8988T (cell line): ENCODE results near the gene DIS3L2.

ENCODE experiments used
- DNase-seq: peaks from one replicate; pipeline ENCODE4 v3.0.0; 2011

The DIS3L2 gene

GRCh38 chr2:232276084-232276732 lies 314.7 kb downstream of the DIS3L2 start:
- DNase-seq: no peak

DNA sequence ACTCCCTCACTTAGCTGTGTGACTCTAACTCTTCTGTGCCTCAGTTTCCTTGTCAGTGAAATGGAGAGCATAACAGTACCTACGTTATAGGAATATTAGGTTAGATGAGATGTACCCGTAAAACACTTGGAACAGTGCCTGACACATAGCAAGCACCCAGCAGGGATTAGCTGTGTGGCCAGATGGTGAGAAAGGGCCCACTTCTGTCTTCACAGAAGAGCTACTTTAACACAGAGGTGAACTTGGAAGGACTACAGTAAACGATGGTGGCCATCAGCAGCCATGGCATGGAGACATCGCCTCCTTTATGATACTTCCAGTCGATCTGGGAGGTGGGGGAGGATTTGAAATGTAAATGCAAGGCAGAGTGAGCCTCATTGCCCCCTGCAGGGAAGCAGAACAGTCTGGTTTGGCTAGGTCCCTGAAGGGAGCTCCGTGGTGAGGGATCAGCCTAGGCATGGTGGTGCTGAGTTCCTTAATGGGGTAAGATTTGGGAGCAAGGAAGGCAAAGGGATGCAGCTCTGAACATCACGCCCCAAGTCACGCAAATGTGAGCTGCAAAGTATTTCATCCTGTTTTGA lies 315.3 kb downstream of the DIS3L2 start:
- no peak for DNase-seq

DNA sequence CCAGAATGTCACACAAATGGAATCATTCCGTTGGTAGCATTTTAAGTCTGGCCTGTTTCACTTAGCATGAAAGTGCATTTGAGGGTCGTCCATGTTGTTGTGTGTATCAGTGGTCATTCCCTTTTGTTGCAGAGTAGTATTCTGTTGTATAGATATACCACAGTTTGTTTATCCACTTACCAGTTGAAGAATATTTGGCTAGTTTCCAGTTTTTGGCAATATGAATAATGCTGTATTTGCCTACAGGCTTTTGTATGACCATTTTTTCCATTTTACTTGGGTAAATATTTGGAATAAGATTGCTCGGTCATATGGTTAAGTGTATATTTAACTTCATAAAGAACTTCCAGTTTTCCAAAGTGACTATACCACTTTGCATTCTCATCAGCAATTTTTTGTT lies 317.0 kb downstream of the DIS3L2 start:
- DNase-seq: no peak

- no peak for DNase-seq
Observed at GRCh38 chr2:232280341-232280740, 318.8 kb downstream of the DIS3L2 start.

DNA sequence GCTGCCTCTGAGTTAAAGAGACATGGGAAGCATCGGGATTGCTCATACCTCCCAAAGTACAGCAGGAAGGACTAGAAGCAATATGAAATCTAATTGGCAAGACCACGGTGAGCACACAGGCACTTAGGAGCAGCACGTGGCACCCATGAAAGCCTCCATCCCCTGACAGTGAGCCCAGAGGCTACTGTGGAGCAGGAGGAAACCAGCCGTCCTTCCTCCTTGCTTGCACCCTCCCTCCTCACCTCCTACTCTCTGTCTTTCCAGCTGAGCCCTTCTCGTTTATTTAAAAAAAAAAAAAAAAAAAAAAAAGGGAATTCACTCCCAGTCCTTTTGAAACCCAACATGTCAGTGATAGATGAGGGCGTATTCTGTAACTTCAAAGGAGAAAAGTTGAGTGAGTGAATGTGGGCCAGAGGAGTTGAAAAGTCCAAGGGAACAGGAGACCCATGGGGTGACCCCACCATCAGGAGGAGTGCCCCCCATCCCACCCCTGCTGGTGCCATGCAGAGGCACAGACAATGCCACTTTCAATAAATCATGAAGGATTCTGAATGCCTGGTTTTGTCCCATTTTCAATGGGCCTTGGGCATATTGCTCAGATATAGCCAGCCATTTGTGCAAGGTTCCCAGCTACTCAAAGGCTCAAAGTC lies 320.5 kb downstream of the DIS3L2 start:
- no peak for DNase-seq

GRCh38 chr2:232282508-232283055 lies 321.1 kb downstream of the DIS3L2 start:
- DNase-seq: no peak

DNA sequence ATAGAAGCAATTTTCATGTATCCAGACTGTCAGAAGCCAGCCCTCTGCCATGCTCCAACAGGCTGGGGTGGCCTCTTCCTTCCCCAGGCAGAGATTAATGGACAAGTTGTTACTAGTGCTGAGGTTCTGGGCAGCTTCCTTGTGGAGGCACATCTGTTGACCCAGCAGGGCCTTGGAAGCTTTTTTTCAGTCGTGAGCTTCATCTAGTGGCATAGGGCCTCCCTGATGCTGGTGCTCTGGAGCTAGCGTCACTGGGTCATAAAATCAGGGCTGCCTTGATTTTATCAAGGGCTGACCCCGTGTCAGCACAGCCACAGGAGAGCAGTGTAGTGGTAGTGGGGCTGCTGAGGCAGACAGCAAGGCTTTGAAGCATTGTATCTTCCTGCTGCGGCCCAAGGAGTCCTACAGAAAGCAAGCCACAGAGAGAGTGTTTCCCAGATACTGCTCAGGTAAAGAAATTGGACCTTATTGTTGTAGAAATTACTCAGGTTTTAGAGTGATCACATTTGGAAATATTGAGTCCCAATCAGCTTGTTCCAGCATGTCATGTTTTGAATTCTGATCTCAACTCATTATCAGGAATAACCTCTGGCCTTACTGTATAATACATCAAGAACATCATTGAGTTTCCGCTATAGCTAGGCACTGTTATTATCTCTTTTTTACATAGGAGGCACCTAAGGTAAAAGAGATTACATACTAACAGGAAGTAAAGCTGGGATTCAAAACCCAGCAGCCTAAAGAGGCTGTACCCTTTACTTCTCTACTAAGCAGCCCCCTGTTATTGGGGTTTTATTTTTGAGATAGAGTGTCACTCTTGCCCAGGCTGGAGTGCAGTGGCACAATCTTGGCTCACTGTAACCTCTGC lies 324.7 kb downstream of the DIS3L2 start:
- no peak for DNase-seq

DNA sequence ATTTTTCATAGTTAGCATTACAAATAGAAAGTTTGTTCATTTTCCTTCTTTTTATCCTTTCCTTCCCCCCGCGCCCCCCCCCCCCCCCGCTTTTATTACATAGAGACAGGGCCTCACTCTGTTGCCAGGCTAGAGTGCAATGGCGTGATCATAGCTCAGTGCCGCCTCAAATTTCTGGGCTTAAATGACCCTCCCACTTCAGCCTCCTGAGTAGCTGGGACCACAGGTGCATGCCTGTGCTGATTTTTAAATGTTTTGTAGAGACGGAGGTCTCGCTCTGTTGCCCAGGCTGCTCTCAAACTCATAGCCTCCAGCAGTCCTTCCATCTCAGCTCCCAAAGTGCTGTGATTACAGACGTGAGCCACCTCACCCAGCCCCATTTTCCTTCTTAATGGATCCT lies 325.8 kb downstream of the DIS3L2 start:
- no peak for DNase-seq

GRCh38 chr2:232288489-232289030 lies 327.0 kb downstream of the DIS3L2 start:
- no peak for DNase-seq

DNA sequence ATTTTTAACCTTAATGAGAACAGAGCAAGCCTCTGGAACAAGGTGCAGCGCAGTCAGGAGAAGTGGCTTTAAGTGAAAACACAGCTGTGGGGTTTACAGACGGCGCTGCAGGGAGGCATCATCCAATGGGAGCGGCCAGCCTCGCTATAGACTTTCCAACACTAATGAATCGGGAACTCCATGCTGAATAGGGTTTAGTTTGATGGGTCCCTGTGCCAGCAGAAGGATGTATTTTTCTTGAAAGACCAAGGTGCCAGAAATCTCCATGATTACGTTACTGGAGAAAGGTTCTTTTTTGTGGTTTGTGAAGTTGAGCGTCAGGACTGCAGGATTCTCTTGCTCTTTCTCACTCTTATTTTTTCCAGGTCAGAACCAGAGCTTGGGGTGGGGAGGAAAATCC lies 329.2 kb downstream of the DIS3L2 start:
- DNase-seq: no peak

DNA sequence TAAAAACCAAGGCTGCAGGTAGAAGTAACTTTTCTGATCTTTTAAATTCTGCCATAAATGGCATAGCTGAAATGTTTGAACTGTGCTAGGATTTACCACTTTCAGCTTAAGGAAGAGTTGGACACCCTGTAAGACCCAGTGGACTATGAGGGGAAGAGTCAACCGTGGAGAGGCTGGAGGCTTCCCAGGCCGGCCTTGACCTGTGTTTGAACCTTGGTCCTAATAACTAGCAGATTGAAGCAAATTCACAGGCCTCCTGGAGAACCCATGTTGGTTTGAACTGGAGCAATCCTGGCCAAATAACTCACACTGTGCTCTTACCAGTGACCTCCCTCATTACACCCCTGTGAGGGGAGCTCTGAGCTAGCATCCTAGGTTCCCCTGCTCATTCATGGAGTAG lies 329.8 kb downstream of the DIS3L2 start:
- no peak for DNase-seq

- peak; percentile 49 for DNase-seq
Observed at GRCh38 chr2:232292395-232293154, 331.1 kb downstream of the DIS3L2 start.

GRCh38 chr2:232293191-232293590 lies 331.7 kb downstream of the DIS3L2 start:
- DNase-seq: no peak

DNA sequence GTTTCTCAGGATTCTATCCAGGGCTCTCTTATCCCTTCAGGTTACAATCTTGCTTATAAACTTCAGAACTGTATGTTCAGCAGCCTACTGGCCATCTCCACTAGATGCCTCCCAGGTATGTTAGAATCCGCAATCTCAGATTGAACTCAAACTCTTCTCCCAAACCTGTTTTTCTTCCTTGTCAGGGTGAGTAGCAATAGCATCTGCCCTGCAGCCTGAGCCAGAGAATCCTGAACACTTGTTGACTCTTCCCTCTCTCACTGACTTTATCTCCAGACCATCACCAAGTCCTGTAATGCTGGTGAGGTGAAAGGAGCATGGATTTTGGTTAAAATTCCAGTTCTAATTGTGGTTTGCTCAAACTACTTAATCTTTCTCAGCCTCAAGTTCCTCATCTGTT lies 334.5 kb downstream of the DIS3L2 start:
- no peak for DNase-seq

- no peak for DNase-seq
Observed at GRCh38 chr2:232296776-232297525, 335.4 kb downstream of the DIS3L2 start.

DNA sequence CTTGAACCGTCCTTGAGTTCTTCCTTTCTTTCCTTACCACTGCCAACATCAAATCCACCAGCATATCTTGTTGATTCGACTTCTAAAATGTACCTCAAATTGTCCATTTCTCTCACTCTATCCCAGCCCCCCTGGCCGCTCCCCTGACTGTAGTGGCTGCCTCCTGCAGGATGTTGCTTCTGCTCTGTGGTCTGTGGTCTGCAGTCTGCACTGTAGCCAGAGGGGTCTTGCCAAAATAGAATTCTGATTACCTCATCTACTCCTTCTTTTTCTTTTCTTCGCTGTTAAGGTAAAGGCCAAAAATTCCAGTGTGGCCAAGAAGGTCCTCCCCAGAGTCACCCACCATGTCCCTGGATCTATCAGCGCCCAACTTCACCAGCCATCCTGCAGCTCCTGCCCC lies 337.6 kb downstream of the DIS3L2 start:
- DNase-seq: no peak

DNA sequence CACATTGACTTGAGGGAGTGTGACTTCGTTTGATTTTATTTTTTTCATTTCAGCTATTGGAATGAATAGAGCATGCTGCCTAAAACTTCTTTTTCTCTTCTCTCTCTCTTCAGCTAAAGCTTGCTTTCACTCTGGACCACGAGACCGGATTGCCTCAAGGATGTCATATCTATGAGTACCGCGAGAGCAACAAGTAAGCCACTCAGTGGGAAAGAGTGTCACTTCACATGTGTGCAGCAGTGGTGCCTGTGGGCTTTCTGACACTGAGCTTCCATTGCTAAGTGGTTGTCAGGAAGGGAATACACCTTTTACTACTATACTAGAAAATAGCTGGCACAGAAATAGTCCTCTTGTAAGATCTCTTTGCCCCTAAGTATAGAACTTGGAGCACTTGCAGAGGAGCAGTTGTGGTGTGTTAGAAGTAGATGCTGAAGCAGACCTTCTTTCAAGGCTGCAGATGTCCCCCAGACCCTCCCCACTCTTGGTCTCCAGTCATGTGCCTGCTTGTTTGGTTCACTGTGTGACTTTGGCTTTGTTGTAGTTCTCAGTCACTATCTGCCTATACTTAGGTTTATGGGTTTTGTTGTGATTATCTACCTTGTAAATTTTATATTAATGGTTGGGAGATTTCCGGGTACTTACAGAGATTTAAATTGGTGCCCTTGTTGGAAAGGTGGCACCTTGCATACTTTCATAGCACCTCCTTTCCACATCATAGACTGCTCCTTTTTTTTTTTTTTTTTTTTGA lies 338.6 kb downstream of the DIS3L2 start:
- no peak for DNase-seq

- DNase-seq: no peak
Observed at GRCh38 chr2:232300894-232301387, 339.4 kb downstream of the DIS3L2 start.

DNA sequence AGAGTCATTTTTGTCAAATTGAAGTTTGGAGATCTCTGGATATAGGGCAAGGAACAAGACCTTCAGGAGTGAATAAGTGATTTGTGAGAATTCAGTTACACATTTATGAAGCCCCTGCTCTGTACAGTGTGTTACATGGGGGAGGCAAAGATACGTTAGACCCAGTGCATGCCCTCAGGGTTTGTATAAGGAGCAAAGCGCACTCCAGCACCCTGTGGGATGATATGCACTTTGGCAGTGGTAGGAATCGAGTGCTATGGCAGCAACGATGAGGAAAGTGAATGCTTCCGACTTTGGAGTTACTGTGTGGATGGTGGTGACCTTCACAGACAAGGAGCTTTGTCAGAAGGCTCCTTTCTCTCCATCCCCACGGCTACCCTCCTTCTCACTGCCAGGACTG lies 342.7 kb downstream of the DIS3L2 start:
- no peak for DNase-seq

GRCh38 chr2:232306741-232307305 lies 345.3 kb downstream of the DIS3L2 start:
- no peak for DNase-seq
